HepG2 (cell line): Measurements from ENCODE around the gene HABP2. TPM values are rescaled to one million over a fixed set of nuclear protein-coding genes. Genes with fewer than 3 reads are reported as not detected.

Experiments
- ATAC-seq: fragments of 200-7000 bp; cut with Tn5 transposase; 3 replicates; pipeline ENCODE4 v1.9.1; 2020; ENCODE audit warnings: mild to moderate bottlenecking, moderate library complexity
- BruUV-seq: library from RNA; stranded (reverse); fragments of 400-500 nt; replicated peaks from 2 replicates; lab custom pipeline; 2021; lab: Mats Ljungman, UMichigan
- CTCF ChIA-PET: fragments of 300-600 bp; formaldehyde crosslinking; extraction: SDS; loops from one replicate; lab custom pipeline; 2021; ENCODE audit warnings: low total read pairs, inconsistent platforms, low intra/inter-chr PET ratio; lab: Yijun Ruan, JAX
- POLR2A ChIA-PET: fragments of 350-600 bp; sonication (Branson Sonifier 250); formaldehyde crosslinking; loops from one replicate; lab custom pipeline; 2020; ENCODE audit warnings: antibody characterized with exemption, inconsistent platforms; lab: Yijun Ruan, JAX
- DNase-seq: peaks from one replicate; pipeline ENCODE4 v3.0.0-alpha.2; 2015; ENCODE audit warnings: low spot score
- FAIRE-seq: peaks from 3 replicates; lab custom pipeline; 2011; peaks lifted over from hg19 to GRCh38; lab: Jason Lieb, UNC
- H2AFZ ChIP-seq: one replicate; pipeline ENCODE4 v1.6.1; 2011; ENCODE audit warnings: low read length, inconsistent platforms
- H3K27ac ChIP-seq: fragments of 300-600 bp; 3 replicates; pipeline ENCODE4 v1.8.0; 2011; ENCODE audit warnings: mixed run types, mild to moderate bottlenecking, mixed read lengths, low read length, inconsistent platforms; ENCODE audit not compliant: insufficient read depth; ENCODE audit errors: extremely low read length
- H3K27me3 ChIP-seq, 2 experiments: fragments of 200-600 bp in 1 of 2; 2 replicates in 1 of 2; 3 replicates in 1 of 2; pipeline versions ENCODE4 v1.6.0 to v1.8.0; 2011; ENCODE audit warnings: low read length in 2 of 2, mild to moderate bottlenecking in 2 of 2, moderate library complexity in 2 of 2, inconsistent platforms in 1 of 2; ENCODE audit not compliant: insufficient read depth in 2 of 2, control insufficient read depth in 1 of 2
- H3K36me3 ChIP-seq, 2 experiments: fragments of 200-600 bp in 1 of 2; replicated peaks in 1 of 2; 2 replicates in 1 of 2; 3 replicates in 1 of 2; pipeline versions ENCODE4 v1.5.1 to v1.8.0; 2011; ENCODE audit warnings: low read length in 2 of 2, inconsistent platforms in 1 of 2; ENCODE audit not compliant: insufficient read depth in 2 of 2, control insufficient read depth in 1 of 2
- H3K4me1 ChIP-seq: 2 replicates; pipeline ENCODE4 v1.5.1; 2012; ENCODE audit warnings: low read length, inconsistent platforms; ENCODE audit not compliant: insufficient read depth
- H3K4me2 ChIP-seq: 2 replicates; pipeline ENCODE4 v1.6.0; 2011; ENCODE audit warnings: low read depth, low read length, inconsistent platforms
- H3K4me3 ChIP-seq, 3 experiments: fragments of 200-600 bp in 1 of 3; sonication (generic), shearing (Covaris generic) in 1 of 3; replicated peaks in 1 of 3; 2 replicates each; pipeline ENCODE4 v1.5.1; 2011 to 2016; ENCODE audit warnings: low read length in 3 of 3, inconsistent platforms in 2 of 3, low read depth in 2 of 3, mild to moderate bottlenecking in 2 of 3, control low read depth in 1 of 3, mixed read lengths in 1 of 3; ENCODE audit not compliant: insufficient read depth in 1 of 3
- H3K79me2 ChIP-seq: one replicate; pipeline ENCODE4 v1.6.1; 2011; ENCODE audit warnings: low read length, inconsistent platforms; ENCODE audit not compliant: insufficient read depth
- H3K9ac ChIP-seq: 2 replicates; pipeline ENCODE4 v1.6.0; 2011; ENCODE audit warnings: mild to moderate bottlenecking, low read depth, low read length, inconsistent platforms; ENCODE audit not compliant: insufficient read depth
- H3K9me3 ChIP-seq: 2 replicates; pipeline ENCODE4 v1.5.1; 2012; ENCODE audit warnings: mild to moderate bottlenecking, low read length
- H4K20me1 ChIP-seq: 2 replicates; pipeline ENCODE4 v1.6.0; 2011; ENCODE audit warnings: inconsistent platforms, mild to moderate bottlenecking, low read length, moderate library complexity; ENCODE audit not compliant: insufficient read depth
- DNMT1 ChIP-seq: sonication (generic); formaldehyde crosslinking; IDR thresholded peaks from 2 replicates; pipeline ENCODE4 v1.5.1; 2020; ENCODE audit warnings: mild to moderate bottlenecking, missing genetic modification reagents
- HDAC2 ChIP-seq: sonication (generic); formaldehyde crosslinking; IDR thresholded peaks from 2 replicates; pipeline ENCODE4 v1.4.0; 2020; ENCODE audit warnings: missing genetic modification reagents
- PHF8 ChIP-seq: sonication (generic); formaldehyde crosslinking; IDR thresholded peaks from 2 replicates; pipeline ENCODE4 v1.5.0; 2020; ENCODE audit warnings: missing genetic modification reagents
- SALL1 ChIP-seq: sonication (generic); formaldehyde crosslinking; IDR thresholded peaks from 2 replicates; pipeline ENCODE4 v1.8.0; 2022; ENCODE audit warnings: mild to moderate bottlenecking, missing genetic modification reagents
- TCF12 ChIP-seq, 2 experiments: fragments of 450-650 bp in 1 of 2; sonication (generic) in 1 of 2; formaldehyde crosslinking in 1 of 2; IDR thresholded peaks; 2 replicates each; pipeline versions ENCODE4 v1.6.1 to v1.8.0; 2017 to 2022; ENCODE audit warnings: antibody characterized with exemption in 1 of 2, mild to moderate bottlenecking in 1 of 2, missing genetic modification reagents in 1 of 2, moderate library complexity in 1 of 2
- ZNF232 ChIP-seq: sonication (generic); formaldehyde crosslinking; IDR thresholded peaks from 2 replicates; pipeline ENCODE4 v1.4.0; 2020; ENCODE audit warnings: missing genetic modification reagents, borderline replicate concordance
- ZNF235 ChIP-seq: sonication (generic); formaldehyde crosslinking; IDR thresholded peaks from 2 replicates; pipeline ENCODE4 v1.8.1; 2023; ENCODE audit warnings: mild to moderate bottlenecking, missing genetic modification reagents, borderline replicate concordance
- ZNF317 ChIP-seq: sonication (generic); formaldehyde crosslinking; IDR thresholded peaks from 2 replicates; pipeline ENCODE4 v1.5.0; 2020; ENCODE audit warnings: mild to moderate bottlenecking, missing genetic modification reagents
- ZNF44 ChIP-seq: sonication (generic); formaldehyde crosslinking; IDR thresholded peaks from 2 replicates; pipeline ENCODE4 v1.5.1; 2020; ENCODE audit warnings: mild to moderate bottlenecking, missing genetic modification reagents
- ZNF549 ChIP-seq: sonication (generic); formaldehyde crosslinking; IDR thresholded peaks from 2 replicates; pipeline ENCODE4 v1.5.0; 2020; ENCODE audit warnings: missing genetic modification reagents
- ZNF557 ChIP-seq: sonication (generic); formaldehyde crosslinking; IDR thresholded peaks from 2 replicates; pipeline ENCODE4 v1.4.0; 2020; ENCODE audit warnings: missing genetic modification reagents
- ZNF768 ChIP-seq: sonication (generic); formaldehyde crosslinking; IDR thresholded peaks from 2 replicates; pipeline ENCODE4 v1.4.0; 2020; ENCODE audit warnings: missing genetic modification reagents
- ZNF775 ChIP-seq: sonication (generic); formaldehyde crosslinking; IDR thresholded peaks from 2 replicates; pipeline ENCODE4 v1.4.0; 2020; ENCODE audit warnings: missing genetic modification reagents, mild to moderate bottlenecking, moderate library complexity, borderline replicate concordance
- WGBS: methylation state at CpG from one replicate; pipeline ENCODE4 v1.1.6; 2017; ENCODE audit warnings: low lambda C conversion rate; 5-methylcytosine and 5-hydroxymethylcytosine counted together
- in situ Hi-C: cut with HindIII; loops from 2 replicates; pipeline ENCODE4 v1.10.0; 2017; ENCODE audit warnings: low pct_unique_long_range_greater_than_20kb; ENCODE audit not compliant: extremely low pct_ligation_motif_present
- intact Hi-C: fragments of 100-400 bp; cut with micrococcal nuclease; formaldehyde crosslinking; loops from one replicate; pipeline ENCODE4 v1.10.0; 2022; ENCODE audit not compliant: unreplicated experiment
- polyA plus RNA-seq, 8 experiments: library from polyadenylated mRNA; depleted of rRNA in 3 of 8; stranded (reverse) in 7 of 8; unstranded in 1 of 8; fragments of >200 nt; fragmentation: Illumina TruSeq in 4 of 8; extraction: Trizol in 4 of 8; gene quantifications; 2 replicates each; pipeline versions ENCODE4 v1.2.1 to v1.2.3, GENCODE V29; 2011 to 2016; ENCODE audit warnings: low read depth in 4 of 8, missing spikeins in 1 of 8, mixed read lengths in 1 of 8; ENCODE audit not compliant: insufficient read depth in 1 of 8
- total RNA-seq, 5 experiments: library from RNA; depleted of rRNA; stranded (reverse); fragments of >200 nt; fragmentation: Illumina TruSeq; extraction: Trizol; gene quantifications; 2 replicates each; pipeline ENCODE4 v1.2.3, GENCODE V29; 2016; ENCODE audit warnings: low read depth in 1 of 5
- TF ChIP-seq, protein P1 (sequence below): sonication (generic); formaldehyde crosslinking; IDR thresholded peaks from 2 replicates; pipeline ENCODE4 v1.5.0; 2020; ENCODE audit warnings: missing genetic modification reagents, mild to moderate bottlenecking, borderline replicate concordance
- TF ChIP-seq, protein P2 (sequence below), 2 experiments: sonication (generic) in 1 of 2; formaldehyde crosslinking in 1 of 2; IDR thresholded peaks; 2 replicates each; pipeline versions ENCODE4 v1.5.1 to v1.6.1; 2011 to 2020; ENCODE audit warnings: borderline replicate concordance in 1 of 2, low read depth in 1 of 2, low read length in 1 of 2, mild to moderate bottlenecking in 1 of 2, missing genetic modification reagents in 1 of 2, moderate library complexity in 1 of 2
- TF ChIP-seq, protein P3 (sequence below): sonication (generic); formaldehyde crosslinking; IDR thresholded peaks from 2 replicates; pipeline ENCODE4 v1.5.0; 2020; ENCODE audit warnings: mild to moderate bottlenecking, missing genetic modification reagents
- TF ChIP-seq, protein P4 (sequence below): sonication (generic); formaldehyde crosslinking; IDR thresholded peaks from 2 replicates; pipeline ENCODE4 v1.4.0; 2020; ENCODE audit warnings: missing genetic modification reagents
- TF ChIP-seq, protein P5 (sequence below): sonication (generic); formaldehyde crosslinking; IDR thresholded peaks from 2 replicates; pipeline ENCODE4 v1.4.0; 2020; ENCODE audit warnings: mild to moderate bottlenecking, missing genetic modification reagents

HABP2 gene
- total and polyA plus RNA-seq, 2 of the 13 experiments (the other 11 are each of a cell fraction or from before 2014, with no cell fraction given), result 0.12 to 0.13 TPM

DNA sequence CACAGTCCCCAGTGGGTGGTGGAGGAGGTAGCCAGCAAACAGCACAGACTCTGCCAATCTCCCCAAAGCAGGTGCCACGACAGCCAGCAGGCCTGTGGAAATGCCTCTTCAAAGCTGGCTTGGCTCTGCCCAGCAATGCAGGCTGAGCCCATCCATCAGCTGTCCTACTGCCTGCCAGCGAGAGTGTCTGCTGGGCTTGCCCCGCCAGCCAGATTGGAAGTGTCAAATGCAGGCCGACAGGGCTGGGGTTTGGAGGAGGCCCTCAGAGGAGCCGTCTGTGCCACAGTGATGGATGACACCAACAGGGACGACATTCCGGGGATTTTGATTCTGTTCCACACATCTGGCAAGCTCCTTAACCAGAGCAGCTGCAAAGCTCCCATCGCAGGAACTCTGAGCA lies 16.7 kb downstream of the HABP2 start:
- no peak overlapping the region for H3K4me3 ChIP-seq
- FAIRE-seq, result no peak
- no peak for TF ChIP-seq DNMT1
- TF ChIP-seq SALL1 (CRISPR knock-in tag), result no peak
- TF ChIP-seq, protein P1, sequence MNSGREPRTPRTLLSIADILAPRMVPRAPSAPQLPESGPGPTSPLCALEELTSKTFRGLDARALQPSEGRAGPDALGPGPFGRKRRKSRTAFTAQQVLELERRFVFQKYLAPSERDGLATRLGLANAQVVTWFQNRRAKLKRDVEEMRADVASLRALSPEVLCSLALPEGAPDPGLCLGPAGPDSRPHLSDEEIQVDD (CRISPR knock-in tag), result no peak
- no peak for TF ChIP-seq ZNF44 (CRISPR knock-in tag)
- no peak for TF ChIP-seq ZNF557 (CRISPR knock-in tag)
- no peak for TF ChIP-seq ZNF768 (CRISPR knock-in tag)
- TF ChIP-seq ZNF549 (CRISPR knock-in tag), result no peak
- TF ChIP-seq, protein P2, sequence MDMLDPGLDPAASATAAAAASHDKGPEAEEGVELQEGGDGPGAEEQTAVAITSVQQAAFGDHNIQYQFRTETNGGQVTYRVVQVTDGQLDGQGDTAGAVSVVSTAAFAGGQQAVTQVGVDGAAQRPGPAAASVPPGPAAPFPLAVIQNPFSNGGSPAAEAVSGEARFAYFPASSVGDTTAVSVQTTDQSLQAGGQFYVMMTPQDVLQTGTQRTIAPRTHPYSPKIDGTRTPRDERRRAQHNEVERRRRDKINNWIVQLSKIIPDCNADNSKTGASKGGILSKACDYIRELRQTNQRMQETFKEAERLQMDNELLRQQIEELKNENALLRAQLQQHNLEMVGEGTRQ (IDR thresholded peaks at IDR 0.05; ENCODE audit: low read depth, low read length), result no peak
- TF ChIP-seq, protein P2 (CRISPR knock-in tag; IDR thresholded peaks at IDR 0.05; ENCODE audit: borderline replicate concordance), result no peak
- TF ChIP-seq ZNF232 (CRISPR knock-in tag), result no peak
- TF ChIP-seq PHF8 (CRISPR knock-in tag), result no peak
- TF ChIP-seq, protein P3, sequence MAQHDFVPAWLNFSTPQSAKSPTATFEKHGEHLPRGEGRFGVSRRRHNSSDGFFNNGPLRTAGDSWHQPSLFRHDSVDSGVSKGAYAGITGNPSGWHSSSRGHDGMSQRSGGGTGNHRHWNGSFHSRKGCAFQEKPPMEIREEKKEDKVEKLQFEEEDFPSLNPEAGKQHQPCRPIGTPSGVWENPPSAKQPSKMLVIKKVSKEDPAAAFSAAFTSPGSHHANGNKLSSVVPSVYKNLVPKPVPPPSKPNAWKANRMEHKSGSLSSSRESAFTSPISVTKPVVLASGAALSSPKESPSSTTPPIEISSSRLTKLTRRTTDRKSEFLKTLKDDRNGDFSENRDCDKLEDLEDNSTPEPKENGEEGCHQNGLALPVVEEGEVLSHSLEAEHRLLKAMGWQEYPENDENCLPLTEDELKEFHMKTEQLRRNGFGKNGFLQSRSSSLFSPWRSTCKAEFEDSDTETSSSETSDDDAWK (CRISPR knock-in tag), result no peak
- TF ChIP-seq ZNF317, result no peak
- no peak for TF ChIP-seq ZNF775 (CRISPR knock-in tag)
- no peak for TF ChIP-seq HDAC2
- no peak for TF ChIP-seq TCF12 (IDR thresholded peaks at IDR 0.05)
- TF ChIP-seq TCF12 (CRISPR knock-in tag; IDR thresholded peaks at IDR 0.05), result no peak
- TF ChIP-seq, protein P4, sequence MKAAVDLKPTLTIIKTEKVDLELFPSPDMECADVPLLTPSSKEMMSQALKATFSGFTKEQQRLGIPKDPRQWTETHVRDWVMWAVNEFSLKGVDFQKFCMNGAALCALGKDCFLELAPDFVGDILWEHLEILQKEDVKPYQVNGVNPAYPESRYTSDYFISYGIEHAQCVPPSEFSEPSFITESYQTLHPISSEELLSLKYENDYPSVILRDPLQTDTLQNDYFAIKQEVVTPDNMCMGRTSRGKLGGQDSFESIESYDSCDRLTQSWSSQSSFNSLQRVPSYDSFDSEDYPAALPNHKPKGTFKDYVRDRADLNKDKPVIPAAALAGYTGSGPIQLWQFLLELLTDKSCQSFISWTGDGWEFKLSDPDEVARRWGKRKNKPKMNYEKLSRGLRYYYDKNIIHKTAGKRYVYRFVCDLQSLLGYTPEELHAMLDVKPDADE (CRISPR knock-in tag), result no peak
- no peak for TF ChIP-seq ZNF235 (CRISPR knock-in tag)
- TF ChIP-seq, protein P5, sequence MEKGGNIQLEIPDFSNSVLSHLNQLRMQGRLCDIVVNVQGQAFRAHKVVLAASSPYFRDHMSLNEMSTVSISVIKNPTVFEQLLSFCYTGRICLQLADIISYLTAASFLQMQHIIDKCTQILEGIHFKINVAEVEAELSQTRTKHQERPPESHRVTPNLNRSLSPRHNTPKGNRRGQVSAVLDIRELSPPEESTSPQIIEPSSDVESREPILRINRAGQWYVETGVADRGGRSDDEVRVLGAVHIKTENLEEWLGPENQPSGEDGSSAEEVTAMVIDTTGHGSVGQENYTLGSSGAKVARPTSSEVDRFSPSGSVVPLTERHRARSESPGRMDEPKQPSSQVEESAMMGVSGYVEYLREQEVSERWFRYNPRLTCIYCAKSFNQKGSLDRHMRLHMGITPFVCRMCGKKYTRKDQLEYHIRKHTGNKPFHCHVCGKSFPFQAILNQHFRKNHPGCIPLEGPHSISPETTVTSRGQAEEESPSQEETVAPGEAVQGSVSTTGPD (CRISPR knock-in tag), result no peak

More for the DNA sequence above, 16.7 kb downstream of the HABP2 start:
- Histone ChIP-seq H3K9me3 (no peaks in the 10 kb centered on the region), H3K4me2 (no peak overlapping the region), H3K36me3 (no peaks in the 10 kb centered on the region), H3K27ac (no peak overlapping the region), H4K20me1 (no peaks in the 10 kb centered on the region), H2AFZ (no peak overlapping the region), H3K27me3 (no peaks in the 10 kb centered on the region; a peak in 1 of 5 replicates), H3K79me2 (no peaks in the 10 kb centered on the region), H3K9ac (no peak overlapping the region), H3K4me1 (no peaks in the 10 kb centered on the region)
- 60% methylated on average over 1 of the region's 8 CpGs for WGBS
- BruUV-seq, result no TSS peak
- no peak for ATAC-seq
- no peak for DNase-seq
- intact Hi-C loops, result no loop called here
- ChIA-PET POLR2A (no interaction called here), CTCF (no interaction called here)
- in situ Hi-C loops, result no loop called here
